ENCODE data around the gene IL10RB. TPM values are rescaled to one million over a fixed set of nuclear protein-coding genes. Genes with fewer than 3 reads are reported as not detected.

IL10RB gene
- total RNA-seq, 1 donor from 2014 or later, result 31.1 TPM

- Histone ChIP-seq H3K27me3 (ENCODE audit: control insufficient read depth, insufficient read depth, low read length) (no peaks in the 10 kb centered on the region), H3K36me3 (ENCODE audit: control insufficient read depth, insufficient read depth, low read length) (no peaks in the 10 kb centered on the region), H3K4me3 (ENCODE audit: low read depth, low read length) (peak within 1 kb of the TSS; percentile 100)
- DNase-seq (ENCODE audit: low read depth), result peak; percentile 93
- no peak for FAIRE-seq
- TF ChIP-seq CTCF (IDR thresholded peaks at IDR 0.05; ENCODE audit: insufficient read depth, low read length, severe bottlenecking), result no peak
Observed at GRCh38 chr21:33324291-33325221, 58.4 kb downstream of the IL10RB start, which contains the start of gene IFNAR1. IFNAR1 (plus strand) TSS chr21:33324970; CDS start chr21:33325056, 86 bp downstream.

GRCh38 chr21:33325222-33326067 lies 59.3 kb downstream of the IL10RB start:
- FAIRE-seq (no peak), DNase-seq (ENCODE audit: low read depth) (peak; percentile 65)
- H3K27me3 ChIP-seq (ENCODE audit: control insufficient read depth, insufficient read depth, low read length), result no peaks in the 10 kb centered on the region
- peak overlapping the region; percentile 100 for H3K4me3 ChIP-seq (ENCODE audit: low read depth, low read length)
- peak; percentile 3 for TF ChIP-seq CTCF (IDR thresholded peaks at IDR 0.05; ENCODE audit: insufficient read depth, low read length, severe bottlenecking)
- H3K36me3 ChIP-seq (ENCODE audit: control insufficient read depth, insufficient read depth, low read length), result no peaks in the 10 kb centered on the region

- Histone ChIP-seq H3K4me3 (ENCODE audit: low read depth, low read length) (no peak overlapping the region), H3K36me3 (ENCODE audit: control insufficient read depth, insufficient read depth, low read length) (peaks cover 3% of the 10 kb centered on the region), H3K27me3 (ENCODE audit: control insufficient read depth, insufficient read depth, low read length) (no peaks in the 10 kb centered on the region)
- TF ChIP-seq CTCF (IDR thresholded peaks at IDR 0.05; ENCODE audit: insufficient read depth, low read length, severe bottlenecking), result no peak
- FAIRE-seq (no peak), DNase-seq (ENCODE audit: low read depth) (no peak)
Observed at GRCh38 chr21:33327326-33327725, 61.2 kb downstream of the IL10RB start.

- Histone ChIP-seq H3K36me3 (ENCODE audit: control insufficient read depth, insufficient read depth, low read length) (peaks cover 3% of the 10 kb centered on the region), H3K4me3 (ENCODE audit: low read depth, low read length) (no peak overlapping the region), H3K27me3 (ENCODE audit: control insufficient read depth, insufficient read depth, low read length) (no peaks in the 10 kb centered on the region)
- FAIRE-seq, result no peak
- DNase-seq (ENCODE audit: low read depth), result no peak
- TF ChIP-seq CTCF (IDR thresholded peaks at IDR 0.05; ENCODE audit: insufficient read depth, low read length, severe bottlenecking), result no peak
Observed at GRCh38 chr21:33327792-33328433, 61.7 kb downstream of the IL10RB start.

- DNase-seq (ENCODE audit: low read depth) (no peak), FAIRE-seq (no peak)
- Histone ChIP-seq H3K4me3 (ENCODE audit: low read depth, low read length) (no peak overlapping the region), H3K27me3 (ENCODE audit: control insufficient read depth, insufficient read depth, low read length) (no peaks in the 10 kb centered on the region), H3K36me3 (ENCODE audit: control insufficient read depth, insufficient read depth, low read length) (peaks cover 3% of the 10 kb centered on the region)
- no peak for TF ChIP-seq CTCF (IDR thresholded peaks at IDR 0.05; ENCODE audit: insufficient read depth, low read length, severe bottlenecking)
Observed at GRCh38 chr21:33330726-33331125, 64.6 kb downstream of the IL10RB start.
